ENCODE measurements around the gene C10orf90.
"Not testable (repeated sequence)": the region's sequence is repeated elsewhere in the genome, so short reads cannot be mapped to it uniquely, and the experiment has no call there.

C10orf90 gene

GRCh38 chr10:126394948-126395347 lies 275.5 kb downstream of the C10orf90 start:
- DNase-seq (ENCODE audit: low read depth in 2 of 2, low spot score in 1 of 2): no peak

DNA sequence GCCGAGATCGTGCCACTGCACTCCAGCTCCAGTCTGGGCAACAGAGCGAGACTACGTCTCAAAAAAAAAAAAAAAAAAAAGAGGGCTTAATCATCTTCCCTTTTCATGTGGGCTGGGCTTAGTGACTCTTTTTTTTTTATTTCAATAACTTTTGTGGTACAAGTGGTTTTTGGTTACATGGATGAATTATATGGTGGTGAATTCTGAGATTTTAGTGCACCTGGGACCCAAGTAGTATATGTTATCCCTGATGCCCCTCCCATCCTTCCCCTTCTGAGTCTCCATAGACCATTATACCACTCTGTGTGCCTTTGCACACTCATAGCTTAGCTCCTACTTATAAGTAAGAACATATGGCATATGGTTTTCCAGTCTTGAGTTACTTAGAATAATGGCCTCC lies 277.4 kb downstream of the C10orf90 start:
- no peak for DNase-seq (ENCODE audit: low read depth in 2 of 2, low spot score in 1 of 2)

DNA sequence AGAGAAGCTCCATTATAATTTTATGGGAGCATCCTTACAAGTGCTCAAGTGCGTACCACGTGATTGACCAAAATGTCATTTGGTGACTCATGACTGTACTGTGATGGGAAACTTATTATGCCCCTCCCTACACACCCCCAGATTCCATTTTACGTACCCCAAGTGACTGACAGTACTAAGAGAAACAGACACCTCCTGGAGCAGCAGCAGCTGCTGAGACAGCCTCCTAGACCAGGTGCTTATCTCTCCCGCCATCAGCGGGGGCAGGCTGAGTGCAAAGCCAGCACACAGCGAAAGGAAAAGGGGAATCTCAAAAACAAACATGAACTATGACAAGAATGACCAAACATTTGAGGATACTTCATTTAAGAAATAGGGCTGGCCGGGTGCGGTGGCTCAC lies 278.0 kb downstream of the C10orf90 start:
- no peak for DNase-seq (ENCODE audit: low read depth in 2 of 2, low spot score in 1 of 2)

GRCh38 chr10:126392068-126392467 lies 278.4 kb downstream of the C10orf90 start:
- DNase-seq (ENCODE audit: low read depth in 2 of 2, low spot score in 1 of 2): no peak

DNA sequence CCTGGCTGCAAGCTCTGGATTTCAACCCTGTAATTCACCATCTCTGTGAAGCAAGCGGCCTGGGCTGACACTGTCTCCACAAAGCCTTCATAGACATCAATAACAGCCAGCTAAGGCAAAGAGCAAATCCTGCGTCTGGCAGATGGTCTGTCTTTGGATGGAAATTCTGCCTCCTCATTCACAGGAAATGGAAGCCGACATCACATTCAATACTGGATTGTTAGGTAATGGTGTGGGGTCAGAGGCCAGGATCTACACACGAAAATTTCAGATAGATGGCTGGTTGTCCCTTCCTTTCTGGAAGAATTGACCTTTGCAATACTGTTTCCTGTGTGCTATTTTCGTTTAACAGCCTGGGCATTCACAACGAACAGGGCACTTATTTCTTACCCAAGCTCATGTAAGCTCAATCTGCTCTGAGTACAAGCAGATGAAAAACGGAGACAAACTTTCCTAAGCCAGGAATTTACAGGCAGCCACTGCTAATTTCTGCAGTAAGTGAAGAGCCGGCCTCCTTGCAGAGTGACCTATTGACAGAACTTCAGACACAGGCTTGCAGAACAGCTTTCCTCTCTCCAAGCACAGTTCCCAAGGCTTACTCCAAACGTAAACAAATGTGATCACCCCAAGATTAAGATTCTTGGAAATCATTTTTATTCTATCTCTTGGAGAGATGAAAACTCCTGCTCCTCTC lies 279.2 kb downstream of the C10orf90 start:
- DNase-seq (ENCODE audit: low read depth in 2 of 2, low spot score in 1 of 2): no peak

- DNase-seq (ENCODE audit: low read depth in 2 of 2, low spot score in 1 of 2): no peak
Measured at GRCh38 chr10:126390324-126390723, 280.2 kb downstream of the C10orf90 start.

DNA sequence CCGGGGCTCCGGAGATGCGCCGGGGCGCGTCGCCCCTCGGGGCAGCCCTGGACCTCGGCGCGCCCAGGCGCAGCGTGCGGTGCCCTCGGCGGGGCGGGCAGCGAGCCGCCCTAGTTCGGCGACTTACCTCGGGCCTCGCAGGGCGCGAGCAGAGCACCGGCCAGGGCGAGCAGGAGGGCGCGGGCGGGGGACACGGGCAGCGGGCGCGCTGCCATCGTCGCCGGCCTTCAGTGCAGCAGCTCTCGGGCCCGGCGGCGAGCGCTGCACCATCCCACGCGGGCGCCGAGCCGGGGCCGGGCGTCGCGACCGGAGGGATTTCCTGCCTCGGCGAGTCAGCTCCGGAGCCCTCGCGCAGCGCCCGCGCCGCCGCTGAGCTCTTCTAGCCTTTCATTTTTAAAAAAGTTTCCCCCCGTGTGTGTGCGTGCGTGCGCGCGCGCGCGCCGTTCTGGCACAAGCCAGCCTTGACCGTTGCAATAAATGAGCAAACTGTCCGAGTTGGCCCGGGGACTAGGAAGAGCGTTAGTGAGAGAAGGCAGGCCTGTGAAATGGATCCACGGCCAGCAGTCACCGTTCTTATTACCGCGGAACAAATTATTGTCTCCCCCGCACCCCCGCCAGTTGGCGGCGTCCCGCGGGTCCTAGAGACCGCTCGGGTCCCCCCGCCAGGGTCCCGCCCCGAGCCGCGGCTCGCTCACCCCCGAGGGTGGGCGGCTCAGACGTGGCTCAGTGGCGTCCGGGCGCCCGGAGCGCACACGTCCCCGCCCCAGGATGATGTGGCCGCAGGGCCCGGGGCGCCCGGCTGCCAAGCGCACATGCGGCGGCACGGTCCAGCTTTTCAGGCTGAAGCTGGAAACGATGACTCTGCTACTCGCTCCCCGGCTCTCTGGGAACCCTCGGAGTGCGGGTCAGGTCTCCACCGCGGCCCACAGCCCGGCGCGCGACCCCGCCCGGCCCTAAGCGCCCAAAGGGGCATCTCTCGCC lies 282.3 kb downstream of the C10orf90 start, which contains the start of gene ADAM12:
TSS of gene ADAM12 (minus strand) at position 547 of the 981 bp plus-strand sequence. CDS start at position 215, 332 bp downstream.
- no peak for DNase-seq (ENCODE audit: low read depth in 2 of 2, low spot score in 1 of 2)

DNA sequence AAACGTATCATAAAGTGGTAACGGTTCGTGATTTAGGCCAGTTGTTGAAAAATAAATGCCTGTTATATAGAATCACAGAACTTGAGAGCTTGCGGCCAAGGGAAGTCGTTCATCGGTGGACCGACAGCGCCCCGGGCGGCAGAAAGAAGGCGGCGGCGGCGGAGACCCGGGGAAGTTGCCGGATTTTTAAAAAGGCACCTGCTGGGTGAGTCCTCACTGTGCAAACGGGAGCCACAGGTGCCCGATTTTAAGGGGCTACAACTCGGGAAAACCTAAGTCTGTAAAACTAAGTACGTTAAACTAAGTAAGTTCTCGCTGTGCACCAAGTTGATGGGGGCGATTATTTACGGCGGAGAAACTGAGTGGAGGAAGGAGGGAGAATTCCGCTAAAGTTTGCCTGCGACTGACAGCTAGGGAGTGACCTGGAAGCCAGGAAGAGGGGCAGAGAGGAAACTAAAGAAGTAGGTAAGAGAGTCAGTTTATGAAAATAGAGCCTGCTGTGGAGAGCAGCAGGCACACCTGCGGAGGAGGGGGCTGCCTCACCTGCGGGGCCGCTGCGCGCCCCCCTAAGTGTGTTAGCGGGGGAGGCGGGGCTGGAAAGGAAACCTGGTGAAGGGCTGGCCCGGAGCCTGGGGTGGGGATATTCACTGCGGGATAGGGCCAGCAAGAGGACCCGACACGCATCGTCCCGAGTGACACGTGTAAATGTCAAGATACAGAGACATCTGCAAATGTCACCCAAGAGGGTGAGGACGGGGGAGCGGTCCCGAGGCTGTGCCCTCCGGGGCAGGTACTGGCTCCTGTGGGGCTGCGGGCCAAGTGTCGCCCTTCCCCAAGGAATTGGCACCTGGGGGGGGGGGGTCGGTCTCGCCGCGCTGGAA lies 283.2 kb downstream of the C10orf90 start:
- DNase-seq (ENCODE audit: low read depth in 2 of 2, low spot score in 1 of 2): no peak

DNA sequence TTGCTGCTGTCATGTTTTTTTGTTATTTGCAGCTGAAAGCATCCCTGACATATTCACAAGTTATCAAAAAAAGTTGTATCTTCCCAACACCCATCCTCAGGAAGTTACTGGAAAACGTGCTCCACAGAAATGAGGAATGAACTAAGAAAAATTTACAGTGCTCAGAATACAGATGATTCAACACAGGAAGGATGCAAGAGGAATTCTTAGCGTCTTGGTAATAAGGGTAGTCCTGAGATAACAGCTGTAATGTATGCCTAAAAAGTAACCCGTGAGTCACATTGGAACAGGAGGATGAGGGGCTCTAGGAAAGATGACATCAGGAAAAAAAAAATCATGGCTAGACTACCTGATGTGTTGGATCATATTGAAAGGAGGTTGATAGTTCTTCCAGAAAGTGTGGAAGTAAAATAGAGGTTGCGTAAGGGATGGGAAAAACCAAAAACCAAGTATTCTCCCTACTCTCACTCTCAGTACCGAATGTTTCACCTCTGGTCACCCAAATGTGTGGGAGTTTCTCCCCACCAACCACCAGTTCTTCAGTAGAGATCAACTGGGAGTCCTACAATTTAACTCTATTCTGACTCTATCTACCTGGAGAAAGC lies 286.1 kb downstream of the C10orf90 start:
- DNase-seq (ENCODE audit: low read depth in 2 of 2, low spot score in 1 of 2): no peak

DNA sequence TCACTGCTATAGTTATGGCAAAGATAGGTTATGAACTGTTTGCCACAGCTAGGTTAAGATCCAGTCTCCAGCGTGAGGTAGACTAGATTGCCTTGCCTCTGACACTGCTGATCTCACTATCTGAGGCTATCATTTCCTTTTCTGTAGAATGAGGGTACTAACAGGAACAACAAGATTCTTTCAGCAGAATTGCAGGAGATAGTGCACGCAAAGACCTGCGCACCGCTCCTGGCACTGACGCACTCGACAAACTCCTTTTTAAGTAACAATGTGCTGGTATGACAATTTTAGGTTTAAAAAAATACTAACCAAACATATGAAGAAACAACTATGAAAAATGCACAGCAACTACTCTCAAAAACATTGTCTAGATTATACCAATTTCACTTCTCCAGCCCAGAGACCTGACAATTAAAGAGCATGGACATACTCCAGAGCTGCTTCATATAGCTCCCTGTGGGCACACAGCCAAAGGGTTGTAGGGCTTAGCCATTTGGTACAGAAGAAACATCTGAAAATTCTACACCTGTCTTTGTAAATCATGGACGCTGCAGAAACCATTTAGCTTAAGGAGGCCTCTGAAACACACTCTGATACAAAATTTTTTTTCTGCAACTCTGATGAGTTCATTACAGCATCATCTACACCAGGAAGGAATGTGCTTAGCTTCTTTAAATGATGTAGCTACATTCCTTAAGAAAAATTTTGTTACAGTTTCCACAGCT lies 290.0 kb downstream of the C10orf90 start:
- no peak for DNase-seq (ENCODE audit: low read depth in 2 of 2, low spot score in 1 of 2)

- not testable (repeated sequence) for DNase-seq (ENCODE audit: low read depth in 2 of 2, low spot score in 1 of 2)
Measured at GRCh38 chr10:126379166-126379565, 291.3 kb downstream of the C10orf90 start.

DNA sequence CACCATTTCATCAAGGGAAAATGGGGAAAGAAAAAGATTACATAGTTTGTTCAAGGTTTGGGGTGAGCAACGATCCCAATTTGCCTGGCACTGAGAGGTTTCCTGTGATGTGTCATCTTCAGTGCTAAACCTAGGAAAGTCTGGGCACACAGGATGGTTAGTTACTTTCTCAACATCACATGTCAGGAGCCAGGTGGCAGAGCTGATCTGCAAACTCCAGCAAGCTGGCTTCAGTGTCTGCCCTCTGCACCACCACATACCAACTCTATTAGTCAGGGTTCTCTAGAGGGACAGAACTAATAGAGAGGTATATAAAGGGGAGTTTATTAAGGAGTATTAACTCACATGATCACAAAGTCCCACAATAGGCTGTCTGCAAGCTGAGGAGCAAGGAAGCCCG lies 293.5 kb downstream of the C10orf90 start:
- no peak for DNase-seq (ENCODE audit: low read depth in 2 of 2, low spot score in 1 of 2)

GRCh38 chr10:126375926-126376554 lies 294.5 kb downstream of the C10orf90 start:
- no peak for DNase-seq (ENCODE audit: low read depth in 2 of 2, low spot score in 1 of 2)

DNA sequence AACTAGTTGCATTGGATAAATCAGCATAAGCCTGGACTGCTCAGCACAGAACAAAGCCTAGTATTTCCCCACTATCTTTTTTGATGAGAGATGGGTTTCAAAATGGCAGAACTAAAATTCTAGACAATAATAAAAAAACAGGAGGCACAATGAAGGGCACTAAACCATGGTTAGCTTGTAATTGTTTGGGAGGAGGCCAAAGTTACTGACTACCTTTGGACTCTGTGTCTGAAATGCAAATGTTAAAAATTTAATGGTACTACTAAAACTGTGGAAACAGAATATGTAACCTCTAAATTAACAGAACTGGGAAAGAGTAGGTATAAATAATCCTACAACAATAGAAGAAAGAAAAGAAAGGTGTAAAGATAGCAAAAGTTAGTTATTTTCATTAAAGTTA lies 295.2 kb downstream of the C10orf90 start:
- DNase-seq (ENCODE audit: low read depth in 2 of 2, low spot score in 1 of 2): no peak

Data from stimulated activated CD8-positive, alpha-beta memory T cell treated with anti-CD3 and anti-CD28 coated beads, Interleukin-4, amount 100 ng/mL, for 1 hour (primary cell).